SK-N-MC (cell line): ENCODE data around the gene OTULIN.

Experiments
- EZH2 ChIP-seq: fragments of 200-600 bp; sonication (generic); IDR thresholded peaks from one replicate; pipeline ENCODE4 v1.6.1; 2017; ENCODE audit warnings: antibody characterized with exemption
- POLR2AphosphoS5 ChIP-seq: IDR thresholded peaks from 2 replicates; pipeline ENCODE4 v1.6.1; 2012; ENCODE audit warnings: mild to moderate bottlenecking, low read depth, low read length, borderline replicate concordance

- no peak for TF ChIP-seq EZH2
- no peak for TF ChIP-seq POLR2AphosphoS5
These were observed 57.6 kb downstream of the OTULIN start for GRCh38 chr5:14721990-14722656.
